Measurements from ENCODE around the gene DGKD.
A peak's percentile ranks its signal among the peaks of the same experiment; 100 is the strongest.
"Not testable (repeated sequence)": the region's sequence is repeated elsewhere in the genome, so short reads cannot be mapped to it uniquely, and the experiment has no call there.

The DGKD gene

DNA sequence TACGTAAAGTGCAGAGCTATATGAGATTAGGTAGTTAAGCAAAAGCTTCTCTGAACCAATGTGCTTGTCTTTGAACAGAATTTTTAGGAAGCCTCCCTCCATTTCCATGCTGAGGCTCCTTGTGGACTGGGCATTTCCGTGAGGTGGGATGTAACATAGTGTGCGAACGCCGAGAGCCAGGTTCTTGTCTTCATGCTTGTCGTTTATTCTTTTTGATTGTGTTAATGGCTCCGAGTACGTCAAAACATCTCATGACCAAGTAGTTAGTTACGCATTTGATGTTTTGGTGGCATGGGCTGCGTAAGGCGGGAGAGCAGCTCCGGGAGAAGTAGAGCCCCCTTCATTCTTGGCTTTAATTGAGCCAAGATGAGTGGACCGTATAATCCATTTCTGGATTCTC is 32.9 kb downstream of the DGKD start:
- no peak for DNase-seq

- peak; percentile 74 for DNase-seq
These were observed 33.6 kb downstream of the DGKD start for GRCh38 chr2:233387667-233388528.

GRCh38 chr2:233389601-233390125 is 35.4 kb downstream of the DGKD start:
- DNase-seq = no peak

DNA sequence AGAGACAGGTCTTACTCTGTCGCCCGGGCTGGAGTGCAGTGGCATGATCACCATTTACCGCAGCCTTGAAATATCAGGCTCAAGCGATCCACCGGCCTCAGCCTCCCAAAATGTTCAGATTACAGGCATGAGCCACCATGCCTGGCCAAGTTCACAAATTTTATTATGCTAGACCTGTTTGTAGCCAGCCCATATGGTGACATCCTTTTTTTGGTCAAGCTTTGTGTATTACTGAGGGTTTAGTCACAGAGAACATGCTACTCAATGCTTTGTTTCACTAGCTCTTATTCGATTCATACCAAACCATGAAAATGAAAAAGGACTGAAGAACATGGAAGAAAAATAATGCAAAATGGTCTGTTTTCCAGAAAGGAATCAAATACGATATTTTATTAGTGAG is 41.4 kb downstream of the DGKD start:
- no peak for DNase-seq

DNA sequence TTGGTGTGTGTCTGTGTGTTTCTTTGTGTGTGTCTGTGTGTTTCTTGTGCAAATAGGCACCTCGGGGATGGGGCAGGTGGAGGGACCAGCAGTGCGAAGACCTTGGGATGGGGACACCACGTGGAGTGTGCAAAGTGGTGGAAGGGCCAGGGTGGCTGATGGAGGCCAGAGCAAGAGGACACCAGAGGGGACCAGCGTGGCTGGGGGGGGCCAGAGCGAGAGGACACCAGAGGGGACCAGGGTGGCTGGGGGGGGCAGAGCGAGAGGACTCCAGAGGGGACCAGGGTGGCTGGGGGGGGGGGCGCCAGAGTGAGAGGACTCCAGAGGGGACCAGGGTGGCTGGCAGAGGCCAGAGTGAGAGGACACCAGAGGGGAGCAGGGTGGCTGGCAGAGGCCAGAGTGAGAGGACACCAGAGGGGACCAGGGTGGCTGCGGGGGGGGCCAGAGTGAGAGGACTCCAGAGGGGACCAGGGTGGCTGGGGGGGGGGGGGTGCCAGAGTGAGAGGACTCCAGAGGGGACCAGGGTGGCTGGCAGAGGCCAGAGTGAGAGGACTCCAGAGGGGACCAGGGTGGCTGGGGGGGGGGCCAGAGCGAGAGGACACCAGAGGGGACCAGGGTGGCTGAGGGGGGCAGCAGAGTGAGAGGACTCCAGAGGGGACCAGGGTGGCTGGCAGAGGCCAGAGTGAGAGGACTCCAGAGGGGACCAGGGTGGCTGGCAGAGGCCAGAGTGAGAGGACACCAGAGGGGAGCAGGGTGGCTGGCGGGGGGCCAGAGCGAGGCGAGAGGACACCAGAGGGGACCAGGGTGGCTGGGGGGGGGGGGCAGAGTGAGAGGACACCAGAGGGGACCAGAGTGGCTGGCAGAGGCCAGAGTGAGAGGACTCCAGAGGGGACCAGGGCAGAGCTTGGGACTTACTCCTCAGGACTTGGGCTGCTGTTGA is 42.7 kb downstream of the DGKD start:
- not testable (repeated sequence) for DNase-seq

- DNase-seq = no peak
These were observed 45.3 kb downstream of the DGKD start for GRCh38 chr2:233399306-233400225.

DNA sequence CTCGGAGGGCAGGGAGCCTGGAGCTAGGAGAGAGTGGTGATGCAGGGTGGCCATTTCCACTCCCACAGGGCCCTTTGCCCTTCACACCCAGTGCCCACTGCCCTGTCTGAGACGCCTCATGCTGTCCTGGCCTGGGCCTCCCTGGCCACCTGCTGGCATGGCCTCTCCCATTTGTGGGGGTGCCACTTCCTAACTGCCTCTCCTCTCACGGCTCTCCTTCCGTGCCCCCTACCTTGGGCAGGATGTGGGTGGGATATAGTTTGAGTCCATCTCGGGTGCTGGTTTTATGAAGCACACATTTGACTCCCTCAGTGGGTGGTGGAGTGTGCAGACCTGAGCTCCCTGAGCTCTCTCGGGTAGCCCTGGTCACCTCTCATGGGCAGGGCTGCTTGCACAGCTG is 46.0 kb downstream of the DGKD start:
- no peak for DNase-seq

DNA sequence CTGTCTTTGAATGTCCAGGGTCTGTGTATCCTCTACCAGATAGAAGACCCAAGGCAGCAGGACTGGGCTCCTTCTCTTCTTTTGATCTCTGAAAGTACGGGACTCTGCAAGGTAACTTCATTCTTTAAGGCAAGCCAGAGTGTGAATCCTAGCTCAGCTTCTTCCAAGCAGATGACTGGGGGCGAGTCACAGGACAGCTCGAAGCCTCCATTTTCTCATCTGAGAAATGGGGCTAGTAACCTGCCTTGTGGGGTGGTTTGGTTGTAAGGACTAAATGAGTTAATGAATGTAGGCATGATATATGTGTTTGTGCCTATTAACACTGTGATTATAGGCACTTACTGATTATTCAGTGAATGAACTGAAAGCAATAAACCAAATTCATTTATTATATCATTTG is 46.7 kb downstream of the DGKD start:
- no peak for DNase-seq

DNA sequence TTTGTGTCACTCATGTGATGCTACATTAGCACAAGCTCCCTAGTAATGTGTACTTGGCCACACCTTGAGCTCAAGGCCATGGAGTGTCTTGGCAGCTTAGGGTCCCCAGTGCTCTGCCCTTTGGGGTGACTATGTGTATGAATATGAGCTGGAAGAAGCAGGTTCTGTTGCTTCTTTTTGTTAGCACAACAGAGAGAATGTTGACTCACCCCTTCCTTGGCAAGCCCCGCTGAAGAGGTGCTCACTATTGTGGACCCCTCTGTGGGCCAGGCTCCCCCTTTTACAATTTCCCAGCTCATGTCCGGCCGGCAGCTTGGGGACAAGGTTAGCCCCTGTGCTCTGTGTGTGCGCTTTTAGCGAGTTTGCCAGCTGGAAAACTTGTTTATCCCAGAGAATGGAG is 48.1 kb downstream of the DGKD start:
- no peak for DNase-seq

DNA sequence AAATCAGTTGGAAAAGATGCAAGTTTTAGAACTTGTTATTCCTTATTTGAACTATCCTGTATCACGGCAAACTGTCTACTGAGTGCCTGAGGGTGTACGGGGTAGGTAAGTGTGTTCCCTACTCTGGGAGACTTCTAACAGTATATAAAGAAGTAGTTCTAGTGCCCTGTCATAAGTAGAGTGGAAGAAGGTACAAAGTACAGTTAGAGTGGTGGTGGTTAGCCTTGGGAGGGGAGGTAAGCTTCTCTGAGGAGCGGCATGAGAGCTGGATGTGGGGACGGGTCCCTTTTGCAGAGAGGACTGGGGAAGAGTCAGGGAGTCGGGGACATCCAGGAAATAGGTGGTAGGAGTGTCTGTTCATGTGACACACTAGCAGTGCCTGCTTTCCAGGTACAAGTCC is 48.5 kb downstream of the DGKD start:
- no peak for DNase-seq

DNA sequence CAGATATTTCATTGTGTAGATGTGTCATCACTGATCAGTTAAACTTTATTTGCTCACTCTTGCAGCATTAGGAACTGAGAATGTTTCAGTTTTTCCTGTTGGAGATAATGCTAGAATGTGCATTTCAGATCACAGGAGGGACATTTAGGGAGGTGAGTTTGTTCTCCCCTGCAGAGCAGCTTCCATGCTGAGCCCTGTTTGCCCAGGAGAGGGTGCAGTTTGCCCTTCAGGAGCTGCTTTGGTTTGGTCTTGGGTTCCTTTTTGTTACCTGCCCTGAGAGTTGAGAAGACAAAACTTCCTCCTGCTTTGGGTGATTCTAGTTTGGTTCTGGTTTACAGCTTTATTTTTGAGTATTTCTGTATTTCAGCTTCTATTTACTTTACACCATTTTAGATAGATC is 49.9 kb downstream of the DGKD start:
- DNase-seq = peak; percentile 0

- no peak for DNase-seq
These were observed 52.6 kb downstream of the DGKD start for GRCh38 chr2:233406865-233407264.

DNA sequence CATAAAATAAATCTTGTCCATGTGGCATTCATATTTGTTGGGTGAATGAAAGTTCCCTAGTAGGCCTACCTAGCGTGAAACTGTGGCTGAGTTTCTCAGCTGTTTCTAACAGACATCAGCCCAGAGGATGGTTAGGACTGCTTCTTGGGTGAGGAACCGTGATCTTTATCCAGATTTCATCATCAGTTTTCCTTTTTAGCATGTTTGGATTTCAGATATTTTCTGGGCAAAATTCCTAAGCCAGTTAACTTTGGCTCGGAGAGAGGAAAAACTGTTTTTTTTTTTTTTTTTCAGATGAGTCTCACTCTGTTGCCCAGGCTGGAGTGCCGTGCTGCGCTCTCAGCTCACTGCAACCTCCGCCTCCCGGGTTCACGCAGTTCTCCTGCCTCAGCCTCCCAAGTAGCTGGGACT is 53.5 kb downstream of the DGKD start:
- no peak for DNase-seq

DNA sequence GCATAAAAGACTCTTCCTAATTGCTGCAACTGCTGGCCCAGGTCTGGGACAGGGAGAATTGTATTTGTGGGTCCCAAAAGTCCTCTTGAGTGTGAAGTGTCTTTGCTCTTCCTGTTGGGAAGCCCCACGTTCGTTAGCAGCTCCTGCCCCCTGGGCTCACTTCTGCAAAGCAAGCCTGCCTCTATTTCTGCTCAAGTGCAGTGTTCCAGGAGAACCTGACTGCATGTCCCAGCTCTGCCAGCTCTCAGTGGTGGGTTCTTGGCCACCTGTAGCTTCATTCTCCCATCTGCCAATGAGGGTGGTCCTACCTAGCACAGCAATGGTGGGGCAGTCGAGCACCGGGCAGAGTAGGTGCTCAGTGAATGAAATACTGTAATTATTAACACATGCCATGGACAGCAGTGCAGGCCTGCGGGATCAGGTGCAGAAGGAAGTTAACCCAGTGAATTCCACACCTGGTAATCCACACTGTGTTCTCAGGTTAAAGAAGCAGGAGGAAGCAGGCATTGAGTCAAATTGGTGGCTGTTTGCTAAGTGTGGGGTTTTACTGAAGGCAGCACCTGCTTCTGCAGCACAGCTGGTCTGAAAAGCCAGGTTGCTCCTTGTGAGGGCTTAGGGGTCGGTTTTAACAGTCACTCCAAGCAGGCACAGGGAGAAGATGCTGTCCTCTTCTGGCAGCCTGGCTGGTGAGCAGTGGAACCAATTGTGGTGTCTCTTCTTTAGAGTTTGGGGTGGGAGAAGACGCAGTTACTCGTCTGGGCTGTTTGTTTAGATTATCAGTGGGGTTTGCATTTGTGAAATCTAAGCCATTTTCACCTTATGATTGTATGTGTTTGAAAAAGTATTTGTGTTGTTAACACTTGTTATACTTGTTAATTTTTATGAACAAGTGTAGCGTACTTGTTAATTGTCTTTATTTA is 54.3 kb downstream of the DGKD start:
- peak; percentile 1 for DNase-seq

DNA sequence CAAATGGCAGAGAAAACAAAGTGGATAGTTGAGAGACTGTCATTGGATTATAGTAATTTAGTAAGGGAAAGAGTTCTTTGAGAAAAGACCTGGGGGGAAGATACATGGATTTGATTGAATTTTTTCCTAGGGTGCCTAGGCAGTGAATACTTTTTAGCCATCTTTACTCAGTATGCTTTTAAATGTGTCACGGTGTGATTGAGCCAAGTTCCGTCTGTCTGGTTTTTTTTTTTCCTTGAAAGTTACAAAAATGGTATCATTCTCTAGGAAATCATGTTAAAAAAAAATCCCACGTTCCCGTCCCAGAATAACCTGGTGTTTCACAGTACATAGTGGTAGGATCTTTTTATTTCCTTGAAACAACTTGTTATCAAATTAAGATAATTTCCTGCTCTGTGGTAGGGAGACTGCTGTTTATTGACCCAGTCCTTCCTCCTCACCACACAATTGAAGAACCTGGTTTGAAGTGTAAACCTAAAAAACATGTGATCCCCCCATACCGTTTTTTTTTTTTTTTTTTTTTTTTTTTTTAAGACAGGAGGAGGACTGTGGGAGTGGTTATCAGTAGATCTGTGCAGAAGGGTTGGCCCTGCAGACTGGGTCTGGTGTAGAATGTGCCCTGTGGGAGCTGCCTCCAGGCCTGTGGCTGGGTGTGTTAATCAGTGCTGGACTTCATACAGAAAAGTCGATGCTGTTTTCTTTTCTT is 55.1 kb downstream of the DGKD start:
- no peak for DNase-seq

DNA sequence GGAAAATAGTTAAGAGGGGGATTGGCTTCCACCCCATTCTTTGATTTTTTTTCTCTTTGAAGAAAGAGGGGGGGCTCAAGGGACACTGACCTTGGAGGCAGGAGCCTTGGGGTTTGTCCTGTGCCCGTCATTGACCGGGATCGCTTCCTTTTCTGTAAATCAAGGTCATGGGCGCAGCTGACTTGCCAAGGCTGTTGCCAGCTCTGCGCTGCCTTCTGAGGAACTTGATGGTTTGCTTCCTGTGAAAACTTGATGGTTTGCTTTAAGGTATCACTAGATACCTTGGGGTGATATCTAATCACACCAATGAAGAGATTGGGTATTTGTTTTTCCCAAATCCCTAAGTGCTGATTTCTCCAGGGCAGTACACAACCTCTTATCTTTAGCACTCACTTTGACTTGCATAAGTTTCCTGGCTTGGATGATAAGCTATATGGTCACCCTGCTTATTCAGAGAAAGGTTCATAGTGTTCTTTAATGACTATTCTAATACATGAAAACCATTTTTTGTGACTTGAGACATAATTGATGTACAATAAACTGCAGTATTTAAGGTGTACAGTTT is 56.0 kb downstream of the DGKD start:
- DNase-seq = no peak

DNA sequence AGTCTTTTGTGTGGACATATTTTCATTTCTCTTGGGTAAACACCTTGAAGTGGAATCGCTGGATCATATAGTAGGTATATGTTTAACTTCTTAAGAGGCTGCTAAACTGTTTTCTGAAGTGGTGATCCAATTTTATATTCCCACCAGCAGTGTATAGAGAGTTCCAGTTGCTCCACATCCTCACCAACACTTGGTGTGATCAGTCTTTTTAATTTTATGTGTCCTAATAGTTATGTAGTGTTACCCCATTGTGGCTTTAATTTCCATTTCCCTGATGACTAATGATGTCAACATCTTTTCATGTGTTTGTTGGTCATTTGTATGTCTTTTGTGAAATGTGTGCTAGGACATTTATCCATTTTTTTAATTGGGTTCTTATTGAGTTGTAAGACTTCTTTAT is 56.9 kb downstream of the DGKD start:
- DNase-seq = no peak

DNA sequence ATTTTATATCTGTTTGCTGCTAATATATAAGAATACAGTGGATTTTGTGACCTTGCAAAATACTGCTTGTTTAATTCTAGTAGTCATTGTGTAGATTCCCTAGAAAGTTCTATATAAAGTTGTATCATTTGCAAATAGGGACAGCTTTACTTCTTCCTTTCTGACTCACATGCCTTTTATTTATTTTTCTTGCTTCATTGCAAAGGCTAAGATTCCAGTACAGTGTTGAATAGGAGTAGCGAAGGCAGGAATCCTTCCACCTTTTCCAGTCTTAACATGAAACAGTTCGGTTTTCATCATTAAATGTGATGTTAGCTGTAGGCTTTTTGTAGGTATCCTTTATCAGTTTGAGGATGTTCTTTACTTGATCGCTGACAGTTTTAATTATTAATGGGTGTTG is 58.1 kb downstream of the DGKD start:
- no peak for DNase-seq

DNA sequence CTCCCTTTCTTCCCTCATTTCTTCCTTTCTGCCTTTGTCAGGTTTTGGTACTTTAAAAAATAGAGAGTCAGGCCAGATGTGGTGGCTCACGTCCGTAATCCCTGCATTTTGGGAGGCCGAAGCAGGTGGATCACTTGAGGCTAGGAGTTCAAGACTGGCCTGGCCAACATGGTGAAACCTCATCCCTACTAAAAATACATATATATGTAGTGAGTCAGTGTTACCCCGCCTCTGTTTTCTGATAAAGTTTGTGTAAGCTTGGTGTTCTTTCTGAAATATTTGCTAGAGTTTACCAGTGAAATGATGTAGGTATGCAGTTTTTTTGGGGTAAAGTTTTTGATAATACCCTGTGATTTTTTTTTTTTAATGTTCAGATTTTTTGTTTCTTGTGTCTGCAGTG is 58.8 kb downstream of the DGKD start:
- no peak for DNase-seq

DNA sequence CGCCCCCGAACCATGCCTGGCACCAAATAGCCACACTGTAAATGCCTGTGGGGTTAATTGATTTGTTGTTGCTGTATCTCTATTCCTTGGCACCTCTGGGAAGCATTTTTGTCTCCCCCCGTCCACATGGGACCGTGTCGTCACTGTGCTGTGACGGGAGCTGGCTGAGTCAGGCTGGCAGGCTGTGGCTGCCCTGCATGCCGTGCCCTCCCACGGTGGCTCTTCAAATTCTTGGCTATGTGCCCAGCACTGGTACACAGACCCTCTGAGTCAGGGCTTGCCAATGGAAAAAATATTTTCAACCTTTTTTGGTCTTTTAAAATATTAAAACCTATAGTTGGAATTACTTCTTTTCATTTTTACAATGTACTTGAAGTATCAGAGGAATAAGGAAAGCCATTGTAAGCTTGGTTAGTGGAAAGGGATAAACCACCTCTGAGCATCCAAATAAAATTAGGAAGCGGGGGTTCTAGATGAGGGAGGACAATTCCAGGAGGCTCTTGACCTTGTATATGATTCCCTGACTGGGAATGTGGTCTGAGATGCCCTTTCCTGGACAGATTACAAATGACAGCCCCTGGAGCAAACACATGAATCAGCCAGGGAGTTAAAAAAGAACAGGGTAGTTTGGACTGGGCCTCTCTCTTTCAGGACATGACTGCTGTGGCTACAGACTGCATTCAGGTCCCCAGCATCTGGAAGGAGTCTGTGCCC is 59.4 kb downstream of the DGKD start:
- DNase-seq = peak; percentile 53

Measured in NCI-H1105 treated with DMSO at 0.1 percent for 48 hours (cell line).